Measurements from ENCODE around the gene IQGAP2. TPM values are rescaled to one million over a fixed set of nuclear protein-coding genes. Genes with fewer than 3 reads are reported as not detected.

IQGAP2 gene
- total RNA-seq, 1 experiment from 2014 or later, result 0.59 TPM

DNA sequence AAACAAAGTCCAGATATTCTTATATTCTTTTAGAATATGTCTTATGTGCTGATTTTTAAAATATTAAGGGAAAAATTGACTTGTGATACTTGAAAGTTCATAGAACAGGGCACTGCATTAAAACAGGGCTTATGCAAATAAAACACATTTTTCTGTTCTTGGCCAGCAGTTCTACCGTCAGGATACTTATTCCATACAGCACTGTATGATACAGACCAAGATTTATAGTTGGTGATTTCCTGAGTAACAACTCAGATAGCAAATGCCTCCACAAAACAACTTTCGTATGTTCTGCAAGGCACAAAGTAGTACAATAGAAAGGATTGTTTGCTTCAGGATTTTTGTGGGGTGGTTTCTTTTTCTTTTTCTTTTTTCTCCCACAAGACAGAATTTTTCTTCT, 150.2 kb downstream of the IQGAP2 start:
- in situ Hi-C loops (cut with HindIII; ENCODE audit: low pct_unique_long_range_greater_than_20kb, low sequenced_read_pairs), result no loop called here
- no peaks in the 10 kb centered on the region for H3K9me3 ChIP-seq (ENCODE audit: control insufficient read depth, insufficient read depth, low read depth, low read length)
- no peaks in the 10 kb centered on the region for H3K36me3 ChIP-seq (ENCODE audit: control insufficient read depth, insufficient read depth, low read length)
- BruUV-seq (replicated peaks), result no TSS peak
- DNase-seq (ENCODE audit: low read depth, low spot score) (no peak), ATAC-seq (no peak)
- POLR2A ChIA-PET, result no interaction called here
- CTCF ChIA-PET, result no interaction called here
- intact Hi-C loops (cut with micrococcal nuclease; ENCODE audit: unreplicated experiment), result no loop called here
- H3K27ac ChIP-seq (ENCODE audit: low read length), result no peak overlapping the region
- no peak for TF ChIP-seq POLR2AphosphoS5 (IDR thresholded peaks at IDR 0.05; ENCODE audit: low read depth, low read length)
- TF ChIP-seq SIN3A (IDR thresholded peaks at IDR 0.05; ENCODE audit: borderline replicate concordance, insufficient read depth, low read depth, low read length), result no peak
- TF ChIP-seq, protein P1, sequence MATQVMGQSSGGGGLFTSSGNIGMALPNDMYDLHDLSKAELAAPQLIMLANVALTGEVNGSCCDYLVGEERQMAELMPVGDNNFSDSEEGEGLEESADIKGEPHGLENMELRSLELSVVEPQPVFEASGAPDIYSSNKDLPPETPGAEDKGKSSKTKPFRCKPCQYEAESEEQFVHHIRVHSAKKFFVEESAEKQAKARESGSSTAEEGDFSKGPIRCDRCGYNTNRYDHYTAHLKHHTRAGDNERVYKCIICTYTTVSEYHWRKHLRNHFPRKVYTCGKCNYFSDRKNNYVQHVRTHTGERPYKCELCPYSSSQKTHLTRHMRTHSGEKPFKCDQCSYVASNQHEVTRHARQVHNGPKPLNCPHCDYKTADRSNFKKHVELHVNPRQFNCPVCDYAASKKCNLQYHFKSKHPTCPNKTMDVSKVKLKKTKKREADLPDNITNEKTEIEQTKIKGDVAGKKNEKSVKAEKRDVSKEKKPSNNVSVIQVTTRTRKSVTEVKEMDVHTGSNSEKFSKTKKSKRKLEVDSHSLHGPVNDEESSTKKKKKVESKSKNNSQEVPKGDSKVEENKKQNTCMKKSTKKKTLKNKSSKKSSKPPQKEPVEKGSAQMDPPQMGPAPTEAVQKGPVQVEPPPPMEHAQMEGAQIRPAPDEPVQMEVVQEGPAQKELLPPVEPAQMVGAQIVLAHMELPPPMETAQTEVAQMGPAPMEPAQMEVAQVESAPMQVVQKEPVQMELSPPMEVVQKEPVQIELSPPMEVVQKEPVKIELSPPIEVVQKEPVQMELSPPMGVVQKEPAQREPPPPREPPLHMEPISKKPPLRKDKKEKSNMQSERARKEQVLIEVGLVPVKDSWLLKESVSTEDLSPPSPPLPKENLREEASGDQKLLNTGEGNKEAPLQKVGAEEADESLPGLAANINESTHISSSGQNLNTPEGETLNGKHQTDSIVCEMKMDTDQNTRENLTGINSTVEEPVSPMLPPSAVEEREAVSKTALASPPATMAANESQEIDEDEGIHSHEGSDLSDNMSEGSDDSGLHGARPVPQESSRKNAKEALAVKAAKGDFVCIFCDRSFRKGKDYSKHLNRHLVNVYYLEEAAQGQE (IDR thresholded peaks at IDR 0.05; ENCODE audit: insufficient read depth in 1 of 2, low read depth in 2 of 2, low read length in 1 of 2), result no peak
- TF ChIP-seq, protein P2, sequence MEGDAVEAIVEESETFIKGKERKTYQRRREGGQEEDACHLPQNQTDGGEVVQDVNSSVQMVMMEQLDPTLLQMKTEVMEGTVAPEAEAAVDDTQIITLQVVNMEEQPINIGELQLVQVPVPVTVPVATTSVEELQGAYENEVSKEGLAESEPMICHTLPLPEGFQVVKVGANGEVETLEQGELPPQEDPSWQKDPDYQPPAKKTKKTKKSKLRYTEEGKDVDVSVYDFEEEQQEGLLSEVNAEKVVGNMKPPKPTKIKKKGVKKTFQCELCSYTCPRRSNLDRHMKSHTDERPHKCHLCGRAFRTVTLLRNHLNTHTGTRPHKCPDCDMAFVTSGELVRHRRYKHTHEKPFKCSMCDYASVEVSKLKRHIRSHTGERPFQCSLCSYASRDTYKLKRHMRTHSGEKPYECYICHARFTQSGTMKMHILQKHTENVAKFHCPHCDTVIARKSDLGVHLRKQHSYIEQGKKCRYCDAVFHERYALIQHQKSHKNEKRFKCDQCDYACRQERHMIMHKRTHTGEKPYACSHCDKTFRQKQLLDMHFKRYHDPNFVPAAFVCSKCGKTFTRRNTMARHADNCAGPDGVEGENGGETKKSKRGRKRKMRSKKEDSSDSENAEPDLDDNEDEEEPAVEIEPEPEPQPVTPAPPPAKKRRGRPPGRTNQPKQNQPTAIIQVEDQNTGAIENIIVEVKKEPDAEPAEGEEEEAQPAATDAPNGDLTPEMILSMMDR (IDR thresholded peaks at IDR 0.05), result no peak
- TF ChIP-seq TCF7L2 (IDR thresholded peaks at IDR 0.05; ENCODE audit: low read depth, low read length), result no peak
- no peaks in the 10 kb centered on the region for H3K4me1 ChIP-seq (ENCODE audit: control insufficient read depth, insufficient read depth, low read length)
- peaks cover 10% of the 10 kb centered on the region; the same call in 1 of the 2 replicates for H3K27me3 ChIP-seq (ENCODE audit: control insufficient read depth, insufficient read depth, low read length)
- H3K4me3 ChIP-seq (ENCODE audit: low read depth in 2 of 2, low read length in 2 of 2), result no peak overlapping the region

GRCh38 chr5:76555114-76555513, 152.0 kb downstream of the IQGAP2 start:
- intact Hi-C loops (cut with micrococcal nuclease; ENCODE audit: unreplicated experiment), result no loop called here
- in situ Hi-C loops (cut with HindIII; ENCODE audit: low pct_unique_long_range_greater_than_20kb, low sequenced_read_pairs), result no loop called here
- POLR2A ChIA-PET, result no interaction called here
- Histone ChIP-seq H3K4me3 (ENCODE audit: low read depth in 2 of 2, low read length in 2 of 2) (no peak overlapping the region), H3K27me3 (ENCODE audit: control insufficient read depth, insufficient read depth, low read length) (peaks cover 10% of the 10 kb centered on the region; the same call in 1 of the 2 replicates), H3K27ac (ENCODE audit: low read length) (no peak overlapping the region), H3K36me3 (ENCODE audit: control insufficient read depth, insufficient read depth, low read length) (no peaks in the 10 kb centered on the region), H3K9me3 (ENCODE audit: control insufficient read depth, insufficient read depth, low read depth, low read length) (no peaks in the 10 kb centered on the region), H3K4me1 (ENCODE audit: control insufficient read depth, insufficient read depth, low read length) (no peaks in the 10 kb centered on the region)
- CTCF ChIA-PET, result no interaction called here
- no peak for TF ChIP-seq TCF7L2 (IDR thresholded peaks at IDR 0.05; ENCODE audit: low read depth, low read length)
- no peak for TF ChIP-seq POLR2AphosphoS5 (IDR thresholded peaks at IDR 0.05; ENCODE audit: low read depth, low read length)
- TF ChIP-seq, protein P2 (IDR thresholded peaks at IDR 0.05), result no peak
- TF ChIP-seq, protein P1 (IDR thresholded peaks at IDR 0.05; ENCODE audit: insufficient read depth in 1 of 2, low read depth in 2 of 2, low read length in 1 of 2), result no peak
- no peak for TF ChIP-seq SIN3A (IDR thresholded peaks at IDR 0.05; ENCODE audit: borderline replicate concordance, insufficient read depth, low read depth, low read length)
- BruUV-seq (replicated peaks), result no TSS peak
- DNase-seq (ENCODE audit: low read depth, low spot score) (no peak), ATAC-seq (no peak)
